Pancreas (tissue), 10 donors: ENCODE measurements around the gene TCEAL4. TPM values are rescaled to one million over a fixed set of nuclear protein-coding genes. Genes with fewer than 3 reads are reported as not detected.

Experiments
- ATAC-seq, 4 donors: fragments of 200-7000 bp; cut with Tn5 transposase; one replicate each; pipeline versions ENCODE4 v1.8.0 to v1.9.1; 2020; ENCODE audit warnings: mild to moderate bottlenecking in 4 of 4, moderate library complexity in 4 of 4
- DNase-seq, 6 donors: peaks; one replicate each; pipeline ENCODE4 v3.0.0-alpha.2; 2020
- FAIRE-seq: peaks from 2 replicates; lab custom pipeline; 2012; peaks lifted over from hg19 to GRCh38; lab: Jason Lieb, UNC
- H3K27ac ChIP-seq, 4 donors: fragments of 200-600 bp; sonication (generic); 1 replicate in 3 of 4; 2 replicates in 1 of 4; pipeline versions ENCODE4 v1.5.0 to v1.8.0; 2020
- H3K27me3 ChIP-seq, 4 donors: fragments of 200-600 bp; one replicate each; pipeline ENCODE4 v1.8.0; 2021
- H3K36me3 ChIP-seq, 3 donors: fragments of 200-600 bp; sonication (generic) in 1 of 3; one replicate each; pipeline versions ENCODE4 v1.5.0 to v1.8.0; 2020 to 2021
- H3K4me1 ChIP-seq, 3 donors: fragments of 200-600 bp; one replicate each; pipeline ENCODE4 v1.8.0; 2021
- H3K4me3 ChIP-seq, 4 donors: fragments of 200-600 bp; sonication (generic) in 2 of 4; one replicate each; pipeline versions ENCODE4 v1.5.0 to v1.8.0; 2020 to 2021
- H3K9me3 ChIP-seq, 4 donors: fragments of 200-600 bp; one replicate each; pipeline ENCODE4 v1.8.0; 2021
- CTCF ChIP-seq, 4 donors: fragments of 200-600 bp; sonication (generic) in 3 of 4; IDR thresholded peaks; one replicate each; pipeline versions ENCODE4 v1.5.0 to v1.8.0; 2021; ENCODE audit warnings: antibody characterized with exemption in 4 of 4
- WGBS, 2 donors: extraction: QIAGEN DNeasy Blood & Tissue Kit; methylation state at CpG; one replicate each; pipeline ENCODE4 v1.1.7; 2013; 5-methylcytosine and 5-hydroxymethylcytosine counted together
- intact Hi-C, 3 donors: fragments of 100-400 bp; cut with DNase I; formaldehyde crosslinking; loops; one replicate each; pipeline versions ENCODE4 v1.11.1 to v1.14.2; 2022
- polyA plus RNA-seq, 2 donors: library from polyadenylated mRNA; stranded (reverse); fragments of 200-250 nt; gene quantifications; one replicate each; pipeline ENCODE4 v1.2.3, GENCODE V29; 2013
- total RNA-seq, 6 donors: library from RNA; stranded (reverse); fragmentation: NEBNext Ultra II Directional in 4 of 6; extraction: Animal tissue kit (Norgen Biotek cat#: 25700) in 4 of 6; gene quantifications; one replicate each; pipeline versions ENCODE4 v1.2.1 to v1.2.4, GENCODE V29; 2021 to 2023
- donor health status: healthy with polysubstance abuse.
- donor health status: DM: no; HTN: no; CAD: no; lungs with moderate emphysema.
- donor health status: DM: no; HTN: no; CAD: no.
- donor health status: control.
- donor health status: control.
- donor health status: Bipolar disorder and iron deficiency.
- donor health status: DM: yes; HTN: yes; CAD: no.
- donor health status: DM: no; HTN: no; CAD: no.
- donor health status: DM: no; HTN: no; CAD: no.
- donor health status: DM: yes; HTN: yes; CAD: no.

The TCEAL4 gene
- total and polyA plus RNA-seq, 8 donors = 16.7 to 132 (median 27.8) TPM

GRCh38 chrX:103552236-103552635, 33.1 kb upstream of the TCEAL4 start:
- no peak for TF ChIP-seq CTCF (IDR thresholded peaks at IDR 0.05)
- Histone ChIP-seq H3K9me3 (no peaks in the 10 kb centered on the region), H3K27me3 (no peaks in the 10 kb centered on the region), H3K36me3 (no peaks in the 10 kb centered on the region), H3K27ac (no peak overlapping the region), H3K4me3 (no peak overlapping the region), H3K4me1 (peaks cover 0 to 9% (median 0%) of the 10 kb centered on the region in 3 donors)
- no peak for FAIRE-seq
- 13 to 25% methylated on average over 1 of the region's 1 CpG for WGBS, 2 donors
- intact Hi-C loops = no loop called here
- peak; percentile 69 to 78 (median 73) for ATAC-seq
- no peak for DNase-seq

DNA sequence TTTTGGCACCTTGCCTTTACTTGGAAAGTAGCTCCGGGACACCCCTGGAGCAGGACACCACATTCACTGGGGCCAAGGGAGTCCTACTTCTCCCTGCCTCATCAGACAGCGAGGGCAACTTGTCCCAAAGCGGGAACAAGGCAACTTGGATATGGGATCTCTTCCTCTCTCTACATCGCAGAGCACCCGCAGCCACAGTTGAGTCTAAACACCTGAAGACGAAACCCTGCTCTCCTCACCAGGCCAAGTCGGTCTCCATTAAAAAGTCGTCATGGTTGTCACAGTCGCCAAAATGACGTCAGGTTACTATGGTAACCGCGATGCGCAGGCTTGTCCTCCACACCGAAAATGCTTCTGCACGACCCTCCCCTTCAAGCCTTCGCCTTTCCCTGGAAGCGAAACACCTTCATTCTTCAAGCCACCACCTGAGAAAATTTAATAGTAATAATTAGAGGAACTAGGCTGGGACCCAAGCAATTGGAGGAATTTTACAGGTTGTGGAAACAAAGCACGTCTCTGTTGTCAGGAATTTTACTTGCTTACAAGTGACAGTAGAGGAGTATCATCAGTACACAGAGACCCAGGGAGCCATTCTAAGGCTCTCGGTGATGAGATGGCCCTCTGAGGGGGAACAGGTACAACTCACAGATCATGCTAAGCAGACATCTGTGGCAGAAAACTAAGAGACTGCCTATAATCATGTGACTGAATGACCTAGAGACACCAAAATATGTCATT, 30.5 kb upstream of the TCEAL4 start:
- no peaks in the 10 kb centered on the region for H3K36me3 ChIP-seq
- FAIRE-seq (no peak), DNase-seq (peak in 3 of 6 donors; percentile 2 to 18 (median 12)), ATAC-seq (peak in 2 of 4 donors; percentile 22 to 30)
- no peak for TF ChIP-seq CTCF (IDR thresholded peaks at IDR 0.05)
- H3K4me3 ChIP-seq = no peak overlapping the region
- intact Hi-C loops = no loop called here
- no peaks in the 10 kb centered on the region for H3K9me3 ChIP-seq
- no peak overlapping the region for H3K27ac ChIP-seq
- H3K27me3 ChIP-seq = peaks cover 0 to 4% (median 0%) of the 10 kb centered on the region in 4 donors
- WGBS, 2 donors = 34 to 42% methylated on average over 19 of the region's 19 CpGs
- peaks cover 0 to 9% (median 0%) of the 10 kb centered on the region in 3 donors for H3K4me1 ChIP-seq

DNA sequence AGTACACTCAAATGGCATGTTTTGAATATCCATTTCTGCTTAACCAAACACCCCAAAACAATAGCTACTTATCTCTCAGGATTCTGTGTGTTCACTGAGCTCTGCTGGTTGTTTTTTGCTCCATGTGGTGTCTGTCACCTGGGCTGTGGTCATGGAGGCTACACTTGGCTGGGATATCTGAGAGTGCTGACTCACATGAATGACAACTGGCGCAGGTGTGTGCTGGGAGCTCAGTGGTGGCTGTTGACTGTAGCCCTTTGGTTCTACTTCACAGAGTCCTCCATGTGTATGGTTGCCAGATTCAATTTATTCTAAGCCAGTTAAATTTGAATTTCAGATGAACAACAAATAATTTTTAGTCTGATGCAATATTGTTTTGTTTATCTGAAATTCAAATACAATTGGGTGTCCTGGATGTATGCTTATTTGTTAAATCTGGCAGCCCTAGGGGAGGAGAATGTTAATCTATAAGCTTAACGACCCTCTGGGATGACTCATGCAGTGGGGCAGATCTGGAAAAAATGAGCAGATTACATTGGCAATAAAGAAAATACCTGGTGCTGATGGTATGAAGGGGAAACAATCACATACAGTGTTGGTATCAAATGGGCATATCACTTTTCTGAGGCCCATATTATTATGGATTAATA, 28.2 kb upstream of the TCEAL4 start:
- H3K4me3 ChIP-seq = no peak overlapping the region
- H3K9me3 ChIP-seq = no peaks in the 10 kb centered on the region
- 55 to 57% methylated on average over 2 of the region's 2 CpGs for WGBS, 2 donors
- H3K4me1 ChIP-seq = peaks cover 0 to 7% (median 0%) of the 10 kb centered on the region in 3 donors
- H3K36me3 ChIP-seq = no peaks in the 10 kb centered on the region
- no peak for FAIRE-seq
- no peak overlapping the region for H3K27ac ChIP-seq
- DNase-seq = peak in 1 of 6 donors; percentile 23
- intact Hi-C loops = no loop called here
- ATAC-seq = peak in 2 of 4 donors; percentile 37 to 67
- no peak for TF ChIP-seq CTCF (IDR thresholded peaks at IDR 0.05)
- peaks cover 0 to 4% (median 0%) of the 10 kb centered on the region in 4 donors for H3K27me3 ChIP-seq

DNA sequence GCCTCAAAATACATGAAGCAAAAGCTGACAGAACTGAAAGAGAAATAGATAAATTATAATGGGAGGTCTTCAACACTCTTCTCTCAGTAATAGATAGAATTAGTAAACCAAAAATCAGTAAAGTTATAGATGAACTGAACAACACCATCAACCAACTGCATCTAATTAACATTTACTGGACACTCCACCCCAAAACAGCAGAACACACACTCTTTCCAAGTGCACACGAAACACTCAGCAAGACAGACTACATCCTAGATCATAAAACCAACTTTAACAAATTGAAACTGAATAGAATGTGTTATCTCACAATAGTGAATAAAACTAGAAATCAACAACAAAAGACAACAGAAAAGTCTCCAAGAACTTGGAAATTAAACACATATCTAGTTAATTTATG, 25.1 kb upstream of the TCEAL4 start:
- Histone ChIP-seq H3K9me3 (no peaks in the 10 kb centered on the region), H3K27me3 (peaks cover 0 to 4% (median 0%) of the 10 kb centered on the region in 4 donors), H3K4me1 (no peaks in the 10 kb centered on the region), H3K4me3 (no peak overlapping the region), H3K27ac (no peak overlapping the region), H3K36me3 (no peaks in the 10 kb centered on the region)
- intact Hi-C loops = no loop called here
- no peak for ATAC-seq
- WGBS, 2 donors = 46 to 76% methylated on average over 1 of the region's 1 CpG
- no peak for FAIRE-seq
- no peak for DNase-seq
- TF ChIP-seq CTCF (IDR thresholded peaks at IDR 0.05) = no peak
